HG03159 (cell line): ENCODE data around the gene SEMA3G.
A peak's percentile ranks its signal among the peaks of the same experiment; 100 is the strongest.

Source experiments
- ATAC-seq: cut with Tn5 transposase; IDR thresholded peaks from one replicate; pipeline ENCODE4 v1.9.1; 2021; ENCODE audit warnings: mild to moderate bottlenecking, moderate library complexity; ENCODE audit not compliant: unreplicated experiment

The SEMA3G gene

GRCh38 chr3:52479877-52480575 is 35.1 kb upstream of the SEMA3G start:
- no peak for ATAC-seq

DNA sequence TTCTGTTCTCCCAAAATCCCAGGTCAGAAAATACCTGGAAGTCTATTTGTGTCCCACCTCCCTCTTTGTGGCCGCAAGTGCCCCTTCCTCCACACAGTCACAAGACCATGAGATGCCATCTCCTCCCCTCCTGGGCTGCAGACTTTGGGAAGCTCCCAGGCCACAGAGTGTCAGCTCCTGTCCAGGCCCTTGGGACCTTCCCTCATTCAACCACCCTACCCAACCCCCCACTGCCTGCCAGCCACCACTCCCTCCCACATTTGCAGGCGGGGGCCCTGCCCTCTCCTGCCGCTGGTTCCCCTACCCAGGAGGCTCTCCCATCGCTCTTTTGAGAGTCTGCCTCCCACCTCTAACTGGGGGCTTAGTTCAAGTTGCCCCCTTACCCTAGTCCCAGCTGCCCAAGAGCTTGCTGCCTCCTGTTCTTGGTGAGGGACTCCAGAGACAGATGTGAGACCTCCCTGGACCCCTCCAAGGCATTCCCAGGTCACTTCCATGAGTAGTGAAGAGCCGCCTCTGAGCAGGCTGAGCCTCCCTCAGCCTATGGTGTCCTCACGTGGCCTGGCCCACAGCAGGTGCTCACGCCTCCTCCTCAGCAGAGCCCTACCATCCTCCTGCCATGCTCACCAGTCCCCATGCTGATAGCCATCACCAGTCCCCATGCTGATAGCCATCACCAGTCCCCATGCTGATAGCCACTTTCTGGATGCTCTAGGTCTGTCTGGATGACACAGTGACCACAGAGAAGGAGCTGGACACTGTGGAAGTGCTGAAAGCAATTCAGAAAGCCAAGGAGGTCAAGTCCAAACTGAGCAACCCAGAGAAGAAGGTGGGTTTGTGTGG is 34.4 kb upstream of the SEMA3G start:
- ATAC-seq: no peak

- no peak for ATAC-seq
Measured at GRCh38 chr3:52477796-52478095, 32.8 kb upstream of the SEMA3G start.

DNA sequence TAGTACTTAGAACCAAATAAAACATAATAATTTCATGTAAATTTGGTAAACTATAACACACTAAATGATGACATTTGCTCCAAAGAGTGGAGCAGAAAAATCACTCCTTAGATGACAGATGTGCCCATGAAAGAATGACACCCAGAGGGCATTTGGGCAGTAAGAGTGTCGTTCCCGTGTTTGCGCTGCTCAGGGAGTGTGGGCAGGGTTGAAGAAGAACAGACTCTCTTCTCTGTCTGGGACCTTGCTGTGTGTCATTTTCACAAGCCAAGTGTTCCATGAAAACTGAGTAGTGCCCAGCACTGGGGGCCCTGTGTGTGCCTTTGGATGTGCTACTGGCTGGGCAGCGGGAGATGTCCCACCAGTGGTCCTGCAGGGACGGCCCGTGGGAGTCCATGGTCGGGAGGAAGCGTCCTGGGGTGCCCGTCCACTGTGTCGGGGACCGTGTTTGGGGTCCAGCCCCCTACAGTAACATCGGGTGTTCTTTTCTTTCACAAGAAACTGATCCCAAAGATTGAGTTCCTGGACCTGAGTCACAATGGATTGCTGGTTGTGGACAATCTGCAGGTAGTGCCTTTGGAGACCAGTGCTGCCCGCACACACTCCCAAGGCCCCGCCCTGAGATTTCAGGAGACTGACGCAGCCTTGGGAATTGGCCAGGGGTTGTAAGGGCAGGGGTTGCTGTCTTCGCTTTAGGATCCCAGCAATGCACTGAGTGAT is 32.3 kb upstream of the SEMA3G start:
- ATAC-seq: no peak

DNA sequence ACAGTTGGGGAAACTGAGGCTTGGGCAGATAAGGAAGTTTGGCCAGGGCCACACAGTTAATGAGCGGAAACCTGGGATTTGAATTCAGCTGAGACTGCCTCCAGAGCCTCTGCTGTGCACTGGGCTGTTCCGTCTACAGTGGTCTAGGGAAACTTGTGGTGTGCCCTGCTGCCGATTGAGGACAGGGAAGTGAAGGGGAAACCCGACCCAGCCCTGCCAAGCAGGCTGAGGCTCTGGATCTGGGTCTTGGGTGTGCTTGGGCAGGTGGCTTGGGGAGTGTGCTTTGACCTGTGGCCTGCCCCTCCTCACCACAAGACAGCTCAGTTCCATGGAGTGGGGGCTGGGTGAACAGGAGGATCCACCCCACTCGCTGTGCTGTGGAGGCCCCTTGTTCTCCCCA is 28.1 kb upstream of the SEMA3G start:
- no peak for ATAC-seq

DNA sequence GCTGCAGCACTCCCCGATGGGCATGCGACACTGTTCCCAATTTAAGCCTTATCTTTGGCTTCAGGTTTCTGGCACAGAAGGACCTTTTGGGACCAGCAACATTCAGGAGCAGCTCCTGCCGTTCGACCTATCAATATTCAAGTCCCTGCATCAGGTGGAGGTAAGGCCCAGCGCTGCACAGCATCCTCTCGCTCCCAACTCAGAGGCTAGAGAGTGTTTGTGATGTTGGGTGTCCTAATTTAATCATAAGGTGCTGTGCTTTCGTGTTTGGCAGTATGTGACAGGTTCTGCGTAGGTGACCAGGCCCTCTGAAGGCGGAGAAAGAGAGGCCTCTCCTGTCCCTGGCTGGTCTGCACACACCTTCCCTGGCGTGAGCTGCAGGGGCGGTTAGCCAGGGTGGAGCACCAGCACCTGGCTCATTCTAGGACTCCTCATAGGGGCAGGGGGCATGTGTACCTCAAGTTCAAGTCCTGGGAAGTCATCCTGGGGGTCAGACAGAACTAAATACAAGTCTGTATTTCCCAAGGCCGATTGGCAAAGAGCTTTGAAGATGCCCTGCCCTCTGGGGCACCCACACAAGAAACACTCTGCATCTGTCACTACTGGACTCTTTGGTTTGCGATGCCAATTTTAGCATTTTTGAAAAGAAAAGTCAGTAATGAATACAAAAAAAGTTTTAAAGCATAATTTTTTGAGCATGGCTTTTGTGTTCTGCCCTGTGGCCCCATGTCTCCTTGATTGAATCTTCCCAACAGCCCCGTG is 27.5 kb upstream of the SEMA3G start:
- ATAC-seq: no peak

DNA sequence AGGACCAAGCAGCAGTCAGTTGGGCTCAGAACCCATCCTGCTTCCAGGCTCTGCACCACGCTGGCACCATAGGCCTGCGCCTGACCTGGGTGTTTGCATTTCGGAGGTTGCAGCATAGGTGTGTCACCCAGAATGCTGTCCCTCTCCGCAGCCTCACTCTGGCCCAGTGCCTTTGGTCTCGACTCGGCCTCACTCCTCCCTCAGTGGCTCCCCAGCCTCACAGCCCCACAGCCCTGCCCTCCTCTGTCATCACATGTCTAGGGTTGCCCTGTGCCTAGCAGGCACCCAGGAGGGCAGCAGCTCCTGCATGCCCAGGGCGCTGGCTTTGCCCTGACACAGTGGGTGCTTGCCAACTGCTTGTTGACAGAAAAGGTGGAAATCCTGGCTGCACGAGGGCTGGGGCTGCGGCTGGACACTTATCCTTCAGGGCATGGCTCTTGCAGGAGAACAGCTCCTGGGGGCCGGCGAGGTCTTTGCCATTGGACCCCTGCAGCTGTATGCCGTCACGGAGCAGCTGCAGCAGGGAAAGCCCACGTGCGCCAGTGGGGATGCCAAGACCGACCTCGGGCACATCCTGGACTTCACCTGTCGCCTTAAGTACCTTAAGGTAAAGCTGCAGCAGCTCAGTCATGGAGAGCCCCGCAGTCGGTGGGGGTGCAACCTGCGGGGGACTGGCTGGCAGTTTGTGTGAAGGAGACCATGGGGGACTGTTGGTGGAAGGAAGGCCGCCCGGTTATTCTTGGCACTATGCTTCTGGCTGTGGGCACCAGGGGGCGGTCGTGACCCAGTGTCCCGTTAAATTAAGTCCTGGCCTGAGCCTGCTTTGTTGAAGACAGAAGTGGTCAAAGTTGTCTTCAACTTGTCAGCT is 26.7 kb upstream of the SEMA3G start:
- no peak for ATAC-seq

DNA sequence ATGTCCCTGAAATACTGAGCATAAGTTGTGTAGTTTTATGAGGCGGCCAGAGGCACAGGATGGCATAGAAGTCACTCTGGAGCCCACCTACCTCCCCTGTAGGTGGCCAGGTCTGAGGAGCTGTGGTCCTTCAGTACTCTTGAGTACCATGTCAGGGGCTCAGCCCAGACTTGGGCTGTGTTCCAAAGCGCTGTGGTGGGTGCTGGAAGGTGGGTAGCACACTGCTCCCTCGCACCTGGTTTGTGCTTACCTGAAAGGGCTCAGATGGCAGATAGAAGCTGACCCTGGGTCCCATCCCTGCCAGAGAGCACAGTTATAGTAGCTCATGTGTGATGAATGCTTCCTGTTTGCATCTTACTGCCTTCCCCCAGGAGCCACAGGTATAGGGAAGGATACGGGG is 26.0 kb upstream of the SEMA3G start:
- ATAC-seq: no peak

GRCh38 chr3:52469001-52469400 is 24.1 kb upstream of the SEMA3G start:
- ATAC-seq: no peak

GRCh38 chr3:52468336-52468735 is 23.4 kb upstream of the SEMA3G start:
- no peak for ATAC-seq

- no peak for ATAC-seq
Measured at GRCh38 chr3:52463416-52463815, 18.5 kb upstream of the SEMA3G start.

- ATAC-seq: no peak
Measured at GRCh38 chr3:52461874-52462273, 17.0 kb upstream of the SEMA3G start.

- ATAC-seq: no peak
Measured at GRCh38 chr3:52458770-52459545, 14.1 kb upstream of the SEMA3G start.

DNA sequence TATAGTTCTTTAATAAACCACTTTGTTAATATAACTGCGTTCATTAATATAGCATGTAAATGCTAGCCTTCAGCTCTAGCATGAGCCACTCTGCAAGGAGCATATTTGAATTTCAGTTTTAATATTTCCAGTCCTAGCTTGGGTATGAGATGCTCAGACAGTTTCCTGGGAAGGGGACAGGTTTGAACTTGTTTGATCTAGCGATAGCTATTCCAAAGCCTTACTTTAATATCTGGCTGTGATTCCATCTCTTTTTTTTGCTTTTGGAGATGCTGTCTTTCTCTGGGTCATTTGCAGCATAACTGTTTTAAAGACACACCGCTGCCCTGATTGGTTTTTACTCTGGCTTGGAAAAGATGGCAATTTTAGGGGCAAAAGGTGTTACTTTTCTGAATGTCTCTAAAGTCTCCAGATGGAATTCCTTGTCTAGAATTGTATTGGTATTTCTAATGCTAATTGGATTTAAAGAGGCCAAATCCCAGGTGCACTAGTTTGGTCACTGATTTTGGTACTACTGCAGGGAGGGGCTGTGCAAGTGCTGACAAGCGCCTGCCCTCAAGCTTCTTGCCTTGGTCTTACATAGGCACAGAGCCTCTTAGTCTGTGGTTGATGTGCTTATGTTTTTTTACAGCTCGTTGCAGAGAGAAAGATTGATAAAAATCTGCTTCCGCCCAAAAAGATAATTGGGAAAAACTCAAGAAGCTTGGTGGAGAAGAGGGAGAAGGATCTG is 13.3 kb upstream of the SEMA3G start:
- no peak for ATAC-seq

- no peak for ATAC-seq
Measured at GRCh38 chr3:52456800-52457183, 11.9 kb upstream of the SEMA3G start.

- ATAC-seq: no peak
Measured at GRCh38 chr3:52456169-52456799, 11.4 kb upstream of the SEMA3G start.

DNA sequence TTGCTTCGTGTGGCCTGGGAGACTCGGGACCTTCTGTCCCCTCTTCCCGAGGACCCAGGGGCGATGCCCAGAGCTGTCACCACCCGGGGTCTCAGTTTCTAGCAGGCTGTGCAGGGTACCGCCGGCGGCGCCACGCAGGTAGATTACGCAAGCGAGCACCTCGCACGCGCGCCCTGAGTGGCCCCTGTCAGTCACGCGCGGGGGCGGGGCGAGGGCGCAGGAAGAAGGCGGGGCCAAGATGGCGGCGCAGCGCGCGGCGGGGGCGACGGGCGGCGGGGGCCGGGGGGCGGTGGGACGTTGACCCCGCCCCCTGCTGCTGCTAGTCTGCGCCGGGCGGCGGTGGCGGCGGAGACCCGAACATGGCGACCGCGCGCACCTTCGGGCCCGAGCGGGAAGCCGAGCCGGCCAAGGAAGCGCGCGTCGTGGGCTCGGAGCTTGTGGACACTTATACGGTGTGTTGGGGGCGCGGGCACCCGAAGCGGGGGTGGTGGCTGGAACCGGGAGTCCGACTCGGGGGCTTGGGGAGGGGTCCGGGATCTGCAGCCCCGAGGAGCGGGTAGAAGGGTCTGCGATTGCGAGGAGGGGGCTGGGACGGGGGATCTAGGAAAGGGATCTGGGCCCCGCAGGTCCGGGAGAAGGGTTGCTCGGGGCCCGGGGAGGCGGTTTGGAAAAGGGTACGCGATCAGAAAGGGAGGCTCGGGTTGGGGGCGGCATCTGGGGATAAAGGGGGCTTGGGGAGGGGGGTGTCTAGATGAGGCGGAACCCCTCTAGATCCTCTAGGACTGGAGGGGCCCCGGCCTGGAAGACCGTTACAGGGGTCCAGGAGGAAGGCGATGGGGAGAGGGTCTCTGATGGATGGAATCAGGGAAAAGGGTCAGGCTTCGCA is 10.6 kb upstream of the SEMA3G start, which contains the start of gene NISCH:
Gene NISCH (plus strand): TSS at position 322 of the 886 bp plus-strand sequence. CDS start 38 bp downstream, at position 360.
- ATAC-seq: peak; percentile 76
